Cardiac fibroblast (primary cell): ENCODE results near the gene MYH3.

Source experiments
- DNase-seq, 2 donors: peaks; one replicate each; pipeline versions ENCODE4 v3.0.0 to v3.0.0-alpha.2; 2010; ENCODE audit warnings: low read depth in 2 of 2
- H3K4me3 ChIP-seq, 2 donors: replicated peaks in 1 of 2; 1 replicate in 1 of 2; 2 replicates in 1 of 2; pipeline ENCODE4 v1.5.1; 2011; ENCODE audit warnings: low read depth in 2 of 2, low read length in 2 of 2, mild to moderate bottlenecking in 2 of 2, moderate library complexity in 1 of 2
- TF ChIP-seq, protein P1 (sequence below): IDR thresholded peaks from one replicate; pipeline ENCODE4 v1.5.1; 2011; ENCODE audit warnings: low read depth, mild to moderate bottlenecking, low read length, inconsistent platforms

The MYH3 gene

DNA sequence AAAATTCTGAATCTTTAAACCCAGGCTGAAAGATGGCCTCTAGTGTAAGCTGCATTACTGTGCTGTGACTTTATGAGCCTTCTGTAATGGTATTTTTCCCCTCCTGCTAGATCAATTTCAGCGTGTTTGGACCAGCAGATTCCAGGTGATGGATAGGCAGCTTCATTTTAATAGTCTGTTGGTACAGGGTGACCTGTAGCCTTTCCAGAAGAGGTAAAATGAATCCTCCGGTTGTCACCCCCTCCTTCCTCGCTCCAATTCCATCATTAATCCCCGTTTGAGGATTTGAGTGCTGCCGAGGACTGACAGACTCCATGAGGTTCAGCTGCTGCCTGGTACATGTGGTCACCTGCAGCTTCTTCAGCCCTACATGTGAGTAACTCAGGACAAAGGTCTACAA, 48.9 kb downstream of the MYH3 start:
- DNase-seq, result no peak

DNA sequence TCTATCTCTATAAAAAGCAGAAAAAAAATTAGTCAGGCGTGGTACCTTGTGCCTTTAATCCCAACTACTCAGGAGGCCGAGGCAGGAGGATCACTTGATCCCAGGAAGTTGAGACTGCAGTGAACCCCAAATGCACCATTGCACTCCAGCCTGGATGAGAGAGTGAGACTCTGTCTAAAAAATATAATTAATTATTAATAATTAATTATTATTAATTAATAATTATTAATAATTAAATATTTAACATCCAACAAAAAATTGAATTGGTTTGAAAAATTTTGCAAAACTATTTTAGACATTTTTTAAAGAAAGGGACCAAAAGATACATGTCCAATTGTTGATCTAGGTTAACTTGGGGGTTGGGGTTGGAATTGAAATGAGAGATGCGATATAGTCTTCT, 51.0 kb downstream of the MYH3 start:
- DNase-seq, result no peak
- TF ChIP-seq, protein P1, sequence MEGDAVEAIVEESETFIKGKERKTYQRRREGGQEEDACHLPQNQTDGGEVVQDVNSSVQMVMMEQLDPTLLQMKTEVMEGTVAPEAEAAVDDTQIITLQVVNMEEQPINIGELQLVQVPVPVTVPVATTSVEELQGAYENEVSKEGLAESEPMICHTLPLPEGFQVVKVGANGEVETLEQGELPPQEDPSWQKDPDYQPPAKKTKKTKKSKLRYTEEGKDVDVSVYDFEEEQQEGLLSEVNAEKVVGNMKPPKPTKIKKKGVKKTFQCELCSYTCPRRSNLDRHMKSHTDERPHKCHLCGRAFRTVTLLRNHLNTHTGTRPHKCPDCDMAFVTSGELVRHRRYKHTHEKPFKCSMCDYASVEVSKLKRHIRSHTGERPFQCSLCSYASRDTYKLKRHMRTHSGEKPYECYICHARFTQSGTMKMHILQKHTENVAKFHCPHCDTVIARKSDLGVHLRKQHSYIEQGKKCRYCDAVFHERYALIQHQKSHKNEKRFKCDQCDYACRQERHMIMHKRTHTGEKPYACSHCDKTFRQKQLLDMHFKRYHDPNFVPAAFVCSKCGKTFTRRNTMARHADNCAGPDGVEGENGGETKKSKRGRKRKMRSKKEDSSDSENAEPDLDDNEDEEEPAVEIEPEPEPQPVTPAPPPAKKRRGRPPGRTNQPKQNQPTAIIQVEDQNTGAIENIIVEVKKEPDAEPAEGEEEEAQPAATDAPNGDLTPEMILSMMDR, result no peak

More for the DNA sequence above, 48.9 kb downstream of the MYH3 start:
- TF ChIP-seq, protein P1, result no peak
- no peak overlapping the region for H3K4me3 ChIP-seq

DNA sequence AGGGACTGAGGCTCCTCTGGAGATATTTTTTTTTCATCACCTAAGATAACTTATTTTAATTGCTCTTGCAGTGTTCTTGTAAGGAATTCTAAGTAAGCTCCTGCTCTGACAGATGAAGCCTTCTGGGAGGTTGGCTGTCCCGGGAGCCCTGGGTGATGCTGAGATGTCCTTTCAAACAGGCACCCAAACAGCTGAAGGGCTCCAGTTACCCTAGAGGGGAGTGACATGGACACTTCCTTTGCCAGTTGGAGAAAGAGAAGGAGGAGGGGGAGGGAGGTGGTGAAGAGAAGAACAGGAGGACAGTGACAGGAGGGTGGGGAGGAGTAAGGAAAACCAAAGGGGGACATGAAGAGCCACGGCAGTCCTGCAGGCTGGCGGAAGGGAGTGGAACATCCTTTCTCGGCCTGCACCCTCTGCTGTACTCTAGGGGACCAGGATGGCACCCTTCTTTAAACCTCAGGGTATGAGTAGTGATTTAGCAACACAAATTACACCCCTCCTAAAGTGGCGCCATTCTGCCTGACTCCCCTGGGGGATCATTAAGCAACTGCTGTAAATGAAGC, 51.8 kb downstream of the MYH3 start:
- TF ChIP-seq, protein P1, result no peak
- DNase-seq, result no peak

More for the DNA sequence above, 51.0 kb downstream of the MYH3 start:
- H3K4me3 ChIP-seq, result no peak overlapping the region

DNA sequence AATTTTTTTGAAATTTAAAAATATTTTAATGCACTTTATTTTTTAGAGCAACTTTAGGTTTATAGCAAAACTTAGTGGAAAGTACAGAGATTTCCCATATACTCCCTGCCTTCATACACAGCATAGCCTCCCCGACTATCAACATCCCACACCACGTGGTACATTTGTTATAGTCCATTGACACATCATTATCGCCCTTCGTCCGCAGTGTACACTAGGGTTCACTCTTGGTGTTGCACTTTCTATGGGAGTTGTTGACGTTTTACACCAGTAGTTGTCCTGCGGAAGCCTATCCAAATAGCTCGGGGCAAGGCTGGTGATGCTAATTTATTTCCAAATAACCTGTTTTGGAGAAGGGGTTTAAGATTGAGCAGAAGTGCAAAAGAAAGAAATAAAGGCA, 52.6 kb downstream of the MYH3 start:
- no peak overlapping the region for H3K4me3 ChIP-seq
- TF ChIP-seq, protein P1, result no peak
- no peak for DNase-seq

More for the DNA sequence above, 51.8 kb downstream of the MYH3 start:
- H3K4me3 ChIP-seq, result no peak overlapping the region

DNA sequence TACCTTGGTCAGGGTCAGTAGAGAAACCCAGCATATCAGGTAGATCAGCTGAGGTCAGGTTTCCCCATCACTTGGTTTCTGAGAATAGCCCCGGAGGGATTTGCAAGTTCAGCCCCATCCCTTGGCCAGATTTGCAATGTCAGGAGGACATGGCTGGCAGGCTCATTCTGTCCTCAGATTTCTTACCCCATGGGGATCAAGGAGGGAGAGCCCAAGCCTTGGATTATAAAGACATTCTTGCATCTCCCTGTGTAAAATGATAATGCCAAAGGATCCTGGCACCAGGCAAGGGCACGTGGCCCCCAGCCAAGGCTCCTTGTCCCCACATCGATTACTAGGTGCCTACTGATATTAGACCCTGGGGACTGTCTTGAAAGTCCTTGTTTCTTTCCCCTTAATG, 53.2 kb downstream of the MYH3 start:
- DNase-seq, result no peak
- TF ChIP-seq, protein P1, result no peak
- H3K4me3 ChIP-seq, result no peak overlapping the region

DNA sequence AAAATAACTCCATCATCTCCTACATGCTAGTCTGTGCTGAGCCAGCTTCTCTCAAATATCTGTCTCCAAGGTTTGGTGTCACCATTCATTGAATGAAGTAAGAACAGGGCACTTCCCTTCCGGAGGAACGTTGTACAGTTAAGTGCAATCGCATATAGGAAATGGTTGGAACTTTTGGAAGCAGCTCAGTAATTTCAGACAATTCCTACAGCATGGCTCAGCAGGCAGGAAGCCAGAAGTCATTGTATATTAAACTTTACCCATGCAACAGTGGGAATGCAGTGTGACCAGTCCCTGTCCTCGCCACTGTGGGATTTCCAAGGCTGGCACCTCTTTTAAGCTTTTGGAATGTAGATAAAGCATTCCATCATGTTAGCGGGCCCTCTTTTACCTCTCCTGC, 56.5 kb downstream of the MYH3 start:
- no peak overlapping the region for H3K4me3 ChIP-seq
- TF ChIP-seq, protein P1, result no peak
- DNase-seq, result peak; percentile 62 to 74

DNA sequence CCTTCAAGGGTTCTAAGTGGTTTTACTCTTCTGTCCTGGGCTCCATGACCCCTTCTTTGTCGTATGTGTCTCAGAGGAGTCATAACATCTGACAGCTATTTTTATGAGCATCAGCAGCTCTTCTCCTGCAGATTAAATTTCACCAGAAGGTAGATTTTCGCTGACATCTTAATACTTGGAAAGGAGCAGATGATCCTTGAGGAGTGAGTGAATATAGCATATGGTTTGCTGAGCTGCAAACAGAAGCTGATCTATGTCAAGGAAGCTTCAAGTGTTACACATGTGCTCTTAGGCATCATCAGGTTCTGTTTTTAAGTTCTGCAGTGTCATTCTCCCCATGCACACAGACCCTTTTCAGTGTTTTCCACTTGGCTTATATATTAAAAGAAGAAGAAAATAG, 58.5 kb downstream of the MYH3 start:
- H3K4me3 ChIP-seq, result no peak overlapping the region
- no peak for DNase-seq
- TF ChIP-seq, protein P1, result no peak
